Esophagus (tissue), 2 donors: Measurements from ENCODE around the gene USP47. TPM values are rescaled to one million over a fixed set of nuclear protein-coding genes. Genes with fewer than 3 reads are reported as not detected.
"Not testable (repeated sequence)": the region's sequence is repeated elsewhere in the genome, so short reads cannot be mapped to it uniquely, and the experiment has no call there.

Experiments
- H3K27ac ChIP-seq, 2 donors: one replicate each; pipeline ENCODE4 v1.5.1; 2013; ENCODE audit warnings: low read depth in 2 of 2, mild to moderate bottlenecking in 2 of 2, inconsistent platforms in 1 of 2, low read length in 1 of 2, moderate library complexity in 1 of 2
- H3K27me3 ChIP-seq, 2 donors: one replicate each; pipeline ENCODE4 v1.6.1; 2013; ENCODE audit warnings: low read length in 2 of 2, control low read depth in 1 of 2, mild to moderate bottlenecking in 1 of 2; ENCODE audit not compliant: insufficient read depth in 2 of 2, control insufficient read depth in 1 of 2
- H3K36me3 ChIP-seq, 2 donors: one replicate each; pipeline ENCODE4 v1.6.1; 2013; ENCODE audit warnings: low read length in 1 of 2; ENCODE audit not compliant: control insufficient read depth in 2 of 2, insufficient read depth in 2 of 2
- H3K4me1 ChIP-seq, 2 donors: one replicate each; pipeline ENCODE4 v1.6.1; 2013; ENCODE audit warnings: low read length in 1 of 2; ENCODE audit not compliant: control insufficient read depth in 2 of 2, insufficient read depth in 2 of 2
- H3K4me3 ChIP-seq, 2 donors: one replicate each; pipeline ENCODE4 v1.5.1; 2013; ENCODE audit warnings: low read length in 2 of 2, mild to moderate bottlenecking in 2 of 2, low read depth in 1 of 2, moderate library complexity in 1 of 2
- H3K9me3 ChIP-seq, 2 donors: one replicate each; pipeline ENCODE4 v1.6.1; 2013; ENCODE audit warnings: mild to moderate bottlenecking in 2 of 2, low read depth in 1 of 2, low read length in 1 of 2, moderate library complexity in 1 of 2; ENCODE audit not compliant: control insufficient read depth in 2 of 2, insufficient read depth in 1 of 2
- WGBS, 2 donors: extraction: QIAGEN DNeasy Blood & Tissue Kit; methylation state at CpG; one replicate each; pipeline ENCODE4 v1.1.7; 2013; 5-methylcytosine and 5-hydroxymethylcytosine counted together
- polyA plus RNA-seq, 2 donors: library from polyadenylated mRNA; stranded (reverse); fragments of 200-250 nt; gene quantifications; one replicate each; pipeline ENCODE4 v1.2.3, GENCODE V29; 2013
- donor health status: healthy with polysubstance abuse.
- donor health status: Bipolar disorder and iron deficiency.

USP47 gene
- polyA plus RNA-seq, 2 donors: 19.7 to 20.0 TPM

DNA sequence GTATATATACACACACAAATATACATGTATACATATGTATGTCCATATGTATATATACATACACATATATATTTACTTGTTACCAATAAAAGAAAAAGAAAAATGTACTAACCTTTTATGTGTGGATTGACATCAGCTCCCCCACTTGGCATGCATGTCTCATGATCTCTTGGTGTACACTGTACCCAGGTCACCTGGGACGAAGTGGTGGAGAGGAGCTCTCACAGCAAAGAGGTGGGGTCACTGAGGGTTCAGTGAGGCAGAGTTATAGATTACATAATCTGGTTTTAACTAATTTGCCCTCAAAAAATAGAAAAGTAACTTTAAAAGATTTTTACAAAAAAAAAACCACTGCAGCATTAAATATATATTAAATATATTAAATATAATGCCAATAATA is 15.5 kb upstream of the USP47 start:
- H3K4me1 ChIP-seq: no peaks in the 10 kb centered on the region
- no peak overlapping the region for H3K27ac ChIP-seq
- H3K27me3 ChIP-seq: no peaks in the 10 kb centered on the region
- H3K9me3 ChIP-seq: no peaks in the 10 kb centered on the region
- no peaks in the 10 kb centered on the region for H3K36me3 ChIP-seq
- H3K4me3 ChIP-seq: no peak overlapping the region
- WGBS, 2 donors: 95 to 97% methylated on average over 1 of the region's 1 CpG

DNA sequence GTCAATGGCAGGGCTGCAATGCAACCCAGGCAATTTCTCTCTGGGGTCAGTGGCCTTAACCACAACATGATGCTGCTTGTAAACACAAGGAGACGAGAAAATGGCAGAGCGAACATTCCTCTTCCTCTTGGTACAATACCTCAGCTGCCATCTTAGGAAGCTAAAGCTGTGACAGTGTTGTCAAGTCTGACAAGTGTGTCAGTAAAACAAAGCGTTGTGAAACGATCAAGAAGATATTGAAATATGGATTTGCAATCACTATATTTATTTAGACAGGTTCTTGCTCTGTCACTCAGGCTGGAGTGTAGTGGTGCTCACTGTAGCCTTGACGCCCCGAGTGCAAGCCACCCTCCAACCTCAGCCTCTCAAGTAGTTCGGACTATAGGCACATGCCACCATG is 14.5 kb upstream of the USP47 start:
- WGBS, 2 donors: 86 to 89% methylated on average over 7 of the region's 7 CpGs
- Histone ChIP-seq H3K36me3 (no peaks in the 10 kb centered on the region), H3K27ac (no peak overlapping the region), H3K27me3 (no peaks in the 10 kb centered on the region), H3K4me3 (no peak overlapping the region), H3K9me3 (no peaks in the 10 kb centered on the region), H3K4me1 (no peaks in the 10 kb centered on the region)

GRCh38 chr11:11831406-11831805 is 10.4 kb upstream of the USP47 start:
- H3K4me3 ChIP-seq, H3K36me3 ChIP-seq, H3K27me3 ChIP-seq, H3K4me1 ChIP-seq, H3K27ac ChIP-seq, H3K9me3 ChIP-seq: not testable (repeated sequence)
- 87 to 88% methylated on average over 7 of the region's 7 CpGs for WGBS, 2 donors

DNA sequence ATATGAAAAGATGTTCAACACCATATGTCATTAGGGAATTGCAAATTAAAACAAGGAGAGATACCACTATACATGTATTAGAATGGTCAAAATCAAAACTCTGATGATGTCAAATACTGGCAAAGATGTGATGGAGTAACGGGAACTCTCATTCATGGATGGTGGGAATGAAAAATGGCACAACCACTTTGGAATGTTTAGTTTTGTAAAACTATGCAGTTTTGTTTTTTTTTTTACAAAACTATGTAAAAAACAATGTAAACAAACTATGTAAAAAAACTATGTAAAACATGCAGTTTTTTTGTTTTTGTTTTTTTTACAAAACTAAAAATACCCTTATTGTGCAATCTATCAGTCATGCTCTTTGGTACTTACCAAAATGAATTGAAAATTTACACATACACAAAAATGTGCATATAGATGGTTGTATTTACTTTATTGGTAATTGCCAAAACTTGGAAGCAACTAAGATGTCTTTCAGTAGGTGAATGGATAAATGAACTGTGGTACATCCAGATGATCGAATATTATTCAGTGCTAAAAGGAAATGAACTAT is 5.0 kb upstream of the USP47 start:
- H3K27ac ChIP-seq: no peak overlapping the region
- no peaks in the 10 kb centered on the region for H3K9me3 ChIP-seq
- H3K36me3 ChIP-seq: no peaks in the 10 kb centered on the region
- peaks cover 0 to 2% of the 10 kb centered on the region in 2 donors for H3K27me3 ChIP-seq
- H3K4me1 ChIP-seq: no peaks in the 10 kb centered on the region
- H3K4me3 ChIP-seq: no peak overlapping the region
- 95% methylated on average over 2 of the region's 2 CpGs for WGBS, 2 donors

- H3K4me1 ChIP-seq: peaks cover 0 to under 1% of the 10 kb centered on the region in 2 donors
- H3K27me3 ChIP-seq: no peaks in the 10 kb centered on the region
- no peak overlapping the region for H3K27ac ChIP-seq
- no peak overlapping the region for H3K4me3 ChIP-seq
- no peaks in the 10 kb centered on the region for H3K36me3 ChIP-seq
- H3K9me3 ChIP-seq: no peaks in the 10 kb centered on the region
Observed at GRCh38 chr11:11839718-11840117, 2.1 kb upstream of the USP47 start.

DNA sequence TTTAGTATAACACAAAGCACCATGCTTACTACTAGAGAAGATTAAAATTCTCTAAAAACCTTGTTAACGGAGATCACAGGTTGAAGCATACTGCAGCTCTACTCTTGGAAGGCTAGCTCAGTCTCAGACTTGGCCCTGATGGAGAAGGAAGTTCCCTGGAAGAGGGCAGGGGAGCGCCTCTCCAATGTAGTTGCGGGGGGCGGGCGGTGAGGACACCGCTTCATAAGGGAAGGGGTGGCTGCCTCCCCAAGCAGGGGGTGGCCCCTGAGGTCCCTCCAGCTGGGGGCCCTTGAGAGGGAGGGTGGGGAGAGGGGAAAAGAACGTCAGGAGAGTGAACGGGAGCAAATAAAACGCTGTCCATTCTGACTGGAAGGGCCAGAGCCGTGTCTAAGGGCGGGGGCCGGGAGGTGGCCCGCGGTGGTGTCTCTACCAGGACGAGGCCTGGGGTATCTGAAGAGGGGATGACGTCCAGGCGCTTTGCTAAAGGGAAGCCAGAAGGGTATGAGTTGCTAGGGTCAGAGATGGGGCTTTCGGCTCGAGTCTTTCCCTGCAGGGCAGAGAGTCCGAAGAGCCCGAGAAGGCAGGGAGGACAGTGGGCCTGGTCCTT is 553 bp upstream of the USP47 start:
- H3K4me1 ChIP-seq: peaks cover 0 to 2% of the 10 kb centered on the region in 2 donors
- WGBS, 2 donors: 4 to 5% methylated on average over 21 of the region's 21 CpGs
- H3K27ac ChIP-seq: peak overlapping the region; percentile 93 to 99
- H3K36me3 ChIP-seq: no peaks in the 10 kb centered on the region
- H3K4me3 ChIP-seq: peak overlapping the region; percentile 62 to 90
- H3K9me3 ChIP-seq: no peaks in the 10 kb centered on the region
- no peaks in the 10 kb centered on the region for H3K27me3 ChIP-seq

- peak overlapping the region; percentile 62 to 90 for H3K4me3 ChIP-seq
- peaks cover 0 to 2% of the 10 kb centered on the region in 2 donors for H3K4me1 ChIP-seq
- H3K9me3 ChIP-seq: no peaks in the 10 kb centered on the region
- H3K27me3 ChIP-seq: no peaks in the 10 kb centered on the region
- WGBS, 2 donors: 0% methylated on average over 18 of the region's 18 CpGs
- no peaks in the 10 kb centered on the region for H3K36me3 ChIP-seq
- peak overlapping the region; percentile 93 to 99 for H3K27ac ChIP-seq
Observed at GRCh38 chr11:11842421-11843008, 743 bp downstream of the USP47 start.

GRCh38 chr11:11843211-11843621 is 1.4 kb downstream of the USP47 start:
- Histone ChIP-seq H3K4me3 (peak overlapping the region in 1 of 2 donors; percentile 62), H3K36me3 (no peaks in the 10 kb centered on the region), H3K27me3 (no peaks in the 10 kb centered on the region), H3K27ac (peak overlapping the region in 1 of 2 donors; percentile 99), H3K4me1 (peaks cover 0 to 2% of the 10 kb centered on the region in 2 donors), H3K9me3 (no peaks in the 10 kb centered on the region)
- WGBS, 2 donors: 0 to 2% methylated on average over 3 of the region's 3 CpGs

- no peaks in the 10 kb centered on the region for H3K27me3 ChIP-seq
- H3K27ac ChIP-seq: no peak overlapping the region
- peaks cover 0 to 2% of the 10 kb centered on the region in 2 donors for H3K4me1 ChIP-seq
- WGBS, 2 donors: 1 to 2% methylated on average over 2 of the region's 2 CpGs
- H3K4me3 ChIP-seq: peak overlapping the region in 1 of 2 donors; percentile 62
- no peaks in the 10 kb centered on the region for H3K36me3 ChIP-seq
- no peaks in the 10 kb centered on the region for H3K9me3 ChIP-seq
Observed at GRCh38 chr11:11843642-11844041, 1.9 kb downstream of the USP47 start.

DNA sequence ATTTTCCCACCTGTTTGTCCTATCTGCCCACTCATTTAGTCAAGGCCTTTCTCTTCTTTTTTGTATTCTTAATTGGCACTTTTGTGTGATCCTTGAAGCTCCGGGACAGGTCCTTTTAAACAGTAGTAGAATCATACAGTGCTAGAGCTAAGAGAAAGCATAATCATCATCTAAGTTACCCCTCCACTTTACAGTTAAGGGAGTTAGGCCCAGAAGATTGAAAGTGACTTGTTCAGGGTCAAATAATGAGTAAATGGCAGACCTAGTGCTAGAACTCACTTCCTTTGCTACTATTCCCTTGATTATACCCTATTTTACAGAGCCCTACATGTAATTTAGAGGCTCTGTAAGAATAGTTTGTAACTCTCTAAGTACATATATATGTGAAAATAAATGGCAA is 2.5 kb downstream of the USP47 start:
- no peaks in the 10 kb centered on the region for H3K27me3 ChIP-seq
- 33 to 37% methylated on average over 1 of the region's 1 CpG for WGBS, 2 donors
- peak overlapping the region in 1 of 2 donors; percentile 62 for H3K4me3 ChIP-seq
- H3K9me3 ChIP-seq: no peaks in the 10 kb centered on the region
- no peaks in the 10 kb centered on the region for H3K36me3 ChIP-seq
- peak overlapping the region in 1 of 2 donors; percentile 26 for H3K27ac ChIP-seq
- peaks cover 0 to 2% of the 10 kb centered on the region in 2 donors for H3K4me1 ChIP-seq
